NOMO-1 treated with dmso at 0.1 percent for 144 hours (cell line): ENCODE data around the gene RPGRIP1.
"Not testable (repeated sequence)": the region's sequence is repeated elsewhere in the genome, so short reads cannot be mapped to it uniquely, and the experiment has no call there.

Experiments
- DNase-seq: peaks from one replicate; lab custom pipeline; 2025; ENCODE audit not compliant: unreplicated experiment; lab: John Stamatoyannopoulos, UW

Gene RPGRIP1

DNA sequence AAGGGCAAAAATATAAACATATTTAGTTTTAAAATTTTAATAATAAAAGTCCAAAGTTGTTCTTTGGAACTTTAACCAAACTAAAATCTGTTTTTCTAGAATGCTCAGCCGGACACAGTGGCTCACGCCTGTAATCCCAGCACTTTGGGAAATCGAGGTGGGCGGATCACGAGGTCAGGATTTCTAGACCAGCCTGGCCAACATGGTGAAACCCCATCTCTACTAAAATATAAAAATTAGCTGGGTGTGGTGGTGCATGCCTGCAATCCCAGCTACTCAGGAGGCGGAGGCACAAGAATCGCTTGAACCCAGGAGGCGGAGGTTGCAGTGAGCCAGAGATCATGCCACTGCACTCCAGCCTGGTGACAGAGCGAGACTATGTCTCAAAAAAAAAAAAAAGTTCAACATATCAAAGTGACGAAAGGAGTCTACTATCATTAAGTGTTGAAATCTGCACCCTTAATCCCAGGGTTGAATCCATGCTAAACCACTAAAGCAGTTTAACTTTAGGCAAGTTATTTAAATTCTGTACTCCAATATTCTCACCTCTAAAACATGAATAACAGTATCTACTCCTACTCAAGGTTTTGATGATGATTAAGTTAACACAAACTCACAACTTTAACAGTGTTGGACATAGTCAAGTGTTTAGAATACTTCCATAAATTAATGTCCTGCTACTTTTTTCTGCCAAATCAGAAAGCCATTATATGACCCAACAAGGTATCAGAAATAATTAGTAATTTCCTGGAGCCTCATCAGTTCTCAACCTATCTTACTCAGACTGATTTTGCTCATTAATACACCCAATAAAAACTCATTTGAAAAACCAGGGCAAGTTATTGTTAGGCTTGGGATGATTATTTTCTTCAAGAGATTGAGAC, 21.6 kb upstream of the RPGRIP1 start:
- no peak for DNase-seq

DNA sequence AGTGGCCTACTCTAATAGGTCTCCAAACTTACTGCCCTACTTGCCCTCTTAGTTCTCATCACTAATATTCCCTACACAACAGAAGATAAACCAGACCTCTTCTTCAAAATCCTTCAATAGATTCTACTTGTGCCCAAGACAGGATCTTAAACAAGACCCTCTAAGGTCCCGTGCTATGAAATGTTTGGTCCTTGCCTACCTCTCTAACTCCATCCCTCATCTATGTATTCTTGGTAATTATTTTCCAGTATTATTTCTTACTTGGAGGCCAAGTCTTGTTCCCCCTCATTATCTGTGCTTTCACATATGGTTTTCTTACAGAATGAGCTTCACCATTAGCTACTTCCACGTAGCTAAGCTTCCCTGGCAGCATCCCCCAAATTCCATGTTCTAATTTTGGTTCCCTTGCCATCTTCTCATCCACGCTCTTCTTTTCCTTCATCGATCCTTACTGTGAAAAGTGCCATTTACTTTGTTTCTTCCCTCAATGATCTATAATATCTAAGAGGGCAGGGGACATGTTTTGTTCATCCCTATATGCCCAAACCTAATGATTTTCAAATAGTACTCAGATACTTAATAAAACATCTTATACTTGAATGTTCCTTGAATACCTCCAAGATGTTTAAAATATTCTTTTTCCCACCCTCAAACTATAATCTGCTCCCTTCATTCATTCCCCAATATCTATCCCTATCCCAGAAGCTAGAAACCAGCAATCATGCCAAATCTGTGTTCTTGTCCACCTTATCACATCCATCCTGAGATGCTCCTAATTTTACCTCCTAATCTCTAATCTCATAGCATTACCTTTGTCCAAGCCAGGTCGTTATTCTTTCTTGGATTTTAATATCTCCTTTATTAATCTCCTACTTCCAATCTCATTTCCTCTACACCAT, 20.7 kb upstream of the RPGRIP1 start:
- DNase-seq, result no peak

DNA sequence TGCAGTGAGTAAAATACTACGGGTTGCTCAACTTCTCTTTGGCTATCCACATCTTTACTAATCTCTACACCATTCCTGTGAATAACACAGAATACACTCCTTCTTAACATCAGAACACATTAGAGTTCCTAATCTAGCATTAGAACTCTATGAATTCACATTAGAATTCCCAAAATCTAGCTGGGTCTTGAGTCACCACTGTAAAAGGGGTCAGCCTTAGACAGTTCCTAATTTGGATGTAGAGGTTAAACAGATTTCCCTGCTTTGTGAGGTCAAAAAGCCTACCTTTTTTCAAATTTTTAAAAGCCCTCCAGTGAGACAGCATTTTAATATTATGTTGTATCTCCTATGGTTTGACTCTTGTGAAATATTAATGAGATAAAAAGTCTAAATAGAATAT, 18.1 kb upstream of the RPGRIP1 start:
- DNase-seq, result no peak

DNA sequence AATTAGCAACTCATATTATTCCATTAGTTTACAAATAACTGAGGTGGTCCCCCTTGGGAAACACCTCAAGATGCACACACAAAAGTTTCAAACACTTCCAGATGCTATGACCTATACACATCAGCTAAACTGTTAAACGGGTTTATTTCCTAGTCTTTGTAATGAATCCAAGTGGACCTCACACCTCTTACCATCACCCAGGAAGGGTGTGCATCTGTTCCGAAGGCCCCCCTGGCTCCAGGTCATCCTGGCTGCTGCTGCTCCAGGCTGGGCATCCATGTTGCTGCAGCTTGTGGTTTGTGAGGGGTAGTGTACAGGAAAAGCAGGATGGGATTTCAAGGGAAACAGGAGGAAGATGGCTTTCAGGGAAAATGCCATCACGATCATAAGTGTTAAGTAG, 17.5 kb upstream of the RPGRIP1 start:
- DNase-seq, result no peak

DNA sequence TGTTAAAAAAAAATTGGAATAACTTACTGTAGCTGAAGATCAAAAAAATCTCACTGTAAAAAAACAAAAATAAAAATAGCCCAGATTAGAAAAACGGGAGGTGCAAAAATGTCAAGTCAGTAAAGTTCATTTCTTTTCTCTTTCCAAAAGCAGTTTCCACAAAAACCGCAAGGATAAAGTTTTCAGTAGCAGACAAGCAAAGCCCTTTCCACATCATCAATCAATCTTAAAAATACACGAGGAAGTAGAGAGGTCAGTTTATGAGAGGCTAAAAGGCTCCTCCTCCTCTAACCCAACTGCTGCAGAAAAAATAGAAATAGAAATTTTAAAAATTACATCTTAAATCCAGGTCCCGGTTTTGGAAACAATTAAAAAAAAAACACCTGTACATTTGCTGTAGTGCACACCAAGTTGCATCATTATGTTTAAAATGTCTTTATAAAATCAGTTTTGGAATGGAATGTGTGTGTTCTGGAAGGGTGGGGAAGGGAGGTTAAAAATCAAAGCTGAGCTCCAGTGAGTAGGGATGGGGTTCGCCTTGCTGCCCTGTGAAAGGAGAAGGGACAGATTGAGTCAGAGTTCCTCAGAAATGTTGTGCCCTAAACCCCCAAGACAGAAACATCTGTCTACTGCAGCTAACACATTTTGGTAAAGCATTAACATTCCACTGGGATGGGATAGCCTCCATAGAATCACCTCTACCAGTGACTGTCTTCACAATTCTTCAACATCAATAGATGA, 16.4 kb upstream of the RPGRIP1 start:
- peak; percentile 77 for DNase-seq

DNA sequence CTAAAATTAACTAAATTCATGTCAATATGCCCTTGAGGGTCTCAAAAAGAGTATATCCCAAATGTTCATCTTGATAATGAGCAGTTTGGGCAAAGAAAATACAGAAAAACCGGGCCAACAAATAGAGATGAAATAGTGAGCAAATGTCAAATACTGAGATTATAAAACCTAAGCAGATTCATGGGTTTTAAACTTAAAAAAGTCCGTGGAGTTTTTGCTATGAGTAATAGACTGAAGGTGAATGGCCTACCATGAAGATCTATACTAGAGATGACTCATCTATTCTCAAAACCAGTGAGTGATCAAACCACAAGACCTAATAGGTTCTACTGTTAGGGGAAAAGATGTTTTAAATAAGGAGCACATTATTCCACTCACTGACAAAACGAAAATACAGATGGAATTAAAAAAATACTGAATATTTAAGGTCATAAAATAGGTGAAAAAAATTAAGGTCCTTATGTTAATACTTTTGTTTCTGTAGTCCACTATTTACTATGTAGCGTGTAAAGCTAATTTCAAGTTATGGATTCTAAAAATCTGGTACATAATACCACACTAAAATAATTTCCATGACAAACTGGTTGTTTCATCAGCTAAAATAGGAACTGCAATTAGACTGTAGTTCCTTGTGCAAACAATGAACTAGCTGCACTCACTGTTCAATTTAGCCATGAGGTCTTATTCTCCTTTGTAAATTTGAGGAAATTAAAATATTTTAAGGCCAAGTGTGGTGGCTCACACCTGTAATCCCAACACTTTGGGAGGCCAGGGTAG, 15.7 kb upstream of the RPGRIP1 start:
- DNase-seq, result no peak

- DNase-seq, result no peak
Observed at GRCh38 chr14:21267431-21267845, 12.4 kb upstream of the RPGRIP1 start.

DNA sequence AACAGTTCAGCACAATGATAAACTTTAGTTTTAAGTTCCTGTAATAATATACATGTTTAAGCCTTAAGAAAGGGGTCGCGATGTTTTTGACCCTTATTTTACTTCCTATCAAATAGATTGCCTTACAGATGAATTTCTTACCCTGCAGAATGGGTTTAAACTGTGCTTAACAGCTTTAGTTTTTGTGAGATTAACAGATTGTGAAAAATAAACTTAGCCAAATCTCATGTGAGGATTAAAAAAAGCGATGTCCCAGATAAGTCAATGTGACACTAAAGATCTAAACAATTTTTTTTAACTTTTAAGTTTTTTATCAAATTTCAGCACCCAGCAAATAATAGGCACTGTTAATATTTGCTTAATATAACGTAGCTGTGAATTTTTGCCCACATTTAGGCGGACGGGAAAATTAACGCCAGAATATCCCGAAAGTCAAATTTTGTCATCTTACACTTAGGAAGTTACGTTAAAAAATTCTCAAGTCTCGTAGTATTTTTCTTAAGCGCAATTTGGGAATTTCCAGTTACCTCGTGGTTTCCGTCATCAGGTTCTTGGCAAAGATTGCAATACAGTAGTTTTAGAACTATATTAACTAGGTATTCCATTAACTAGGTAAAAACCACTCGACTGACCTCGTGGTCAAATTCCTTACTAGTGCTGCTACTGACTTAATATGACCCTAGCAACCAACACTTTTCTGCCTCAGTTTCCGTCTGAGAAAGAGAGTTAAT, 11.8 kb upstream of the RPGRIP1 start:
- DNase-seq, result no peak

DNA sequence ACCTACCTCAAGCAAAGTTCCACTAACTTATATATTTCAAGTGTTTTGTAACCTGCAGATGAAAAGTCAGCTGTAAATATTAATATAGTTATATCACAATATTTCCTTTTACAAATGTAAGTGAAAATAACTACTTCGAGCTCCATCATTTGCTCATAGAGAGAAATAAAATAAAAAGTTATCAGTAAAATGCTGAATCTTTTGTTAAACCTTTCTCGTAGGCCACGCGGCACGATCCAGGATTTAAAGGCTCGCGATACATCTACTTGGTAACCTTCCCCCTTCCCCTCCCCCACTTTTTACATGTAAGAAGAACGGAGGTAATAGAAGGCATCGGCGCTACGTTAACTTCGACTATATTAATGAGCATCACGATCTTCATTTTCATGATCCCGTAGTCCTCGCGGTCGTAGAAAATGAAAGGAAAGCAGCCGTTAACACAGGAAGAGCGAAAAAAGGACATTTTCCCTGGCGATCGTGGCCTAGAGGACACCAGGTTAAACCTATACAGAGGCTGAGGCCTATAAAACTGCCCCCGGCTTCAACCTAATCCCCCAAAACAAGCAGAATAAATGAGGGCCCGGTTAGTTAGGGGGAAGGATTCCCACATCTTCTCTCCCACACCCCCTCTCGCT, 11.1 kb upstream of the RPGRIP1 start:
- DNase-seq, result no peak

- DNase-seq, result peak; percentile 100
Observed at GRCh38 chr14:21269252-21270046, 10.4 kb upstream of the RPGRIP1 start, which contains the start of gene HNRNPC. HNRNPC (minus strand) TSS chr14:21269442; CDS start chr14:21234193, 35,249 bp downstream.

GRCh38 chr14:21272661-21273060, 7.2 kb upstream of the RPGRIP1 start:
- not testable (repeated sequence) for DNase-seq

DNA sequence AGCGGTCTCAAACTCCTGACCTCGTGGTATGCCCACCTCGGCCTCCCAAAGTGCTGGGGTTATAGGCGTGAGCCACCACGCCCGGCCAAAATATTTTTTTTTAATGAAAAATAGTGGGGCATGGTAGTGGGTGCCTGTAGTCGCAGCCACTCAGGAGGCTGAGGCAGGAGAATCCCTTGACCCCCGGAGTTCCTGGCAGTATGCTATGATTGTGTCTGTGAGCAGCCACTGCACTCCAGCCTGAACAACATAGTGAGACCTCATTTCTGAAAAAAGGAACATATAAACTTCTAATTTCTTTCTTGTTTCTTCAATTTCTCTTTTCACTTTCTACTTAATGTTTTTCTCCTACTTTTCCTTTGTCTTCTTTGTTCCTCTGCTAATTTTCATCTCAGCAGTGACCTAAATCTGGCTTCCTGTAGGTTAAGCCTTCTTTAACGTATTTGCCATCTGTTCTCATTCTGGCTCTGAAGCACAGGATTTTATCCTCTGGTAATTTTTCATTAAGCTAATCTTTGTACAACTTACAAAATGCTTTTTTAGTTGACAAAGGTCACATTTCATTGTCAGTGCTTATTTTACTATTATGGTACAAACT, 4.5 kb upstream of the RPGRIP1 start:
- no peak for DNase-seq

GRCh38 chr14:21278632-21279031, 1.3 kb upstream of the RPGRIP1 start:
- no peak for DNase-seq

GRCh38 chr14:21281917-21282316, 2.0 kb downstream of the RPGRIP1 start:
- DNase-seq, result not testable (repeated sequence)

DNA sequence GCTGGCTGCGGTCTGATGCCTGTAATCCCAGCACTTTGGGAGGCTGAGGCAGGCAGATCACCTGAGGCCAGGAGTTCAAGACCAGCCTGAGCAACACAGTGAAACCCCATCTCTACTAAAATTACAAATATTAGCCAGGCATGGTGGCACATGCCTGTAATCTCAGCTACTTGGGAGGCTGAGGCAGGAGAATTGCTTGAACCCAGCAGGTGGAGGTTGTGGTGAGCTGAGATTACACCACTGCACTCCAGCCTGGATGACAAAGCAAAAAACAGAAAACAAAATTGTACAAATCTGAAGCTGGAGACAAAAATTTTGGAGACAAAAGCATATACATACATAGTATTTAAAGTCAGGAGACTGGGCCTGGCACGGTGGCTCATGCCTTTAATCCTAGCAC, 6.6 kb downstream of the RPGRIP1 start:
- not testable (repeated sequence) for DNase-seq

DNA sequence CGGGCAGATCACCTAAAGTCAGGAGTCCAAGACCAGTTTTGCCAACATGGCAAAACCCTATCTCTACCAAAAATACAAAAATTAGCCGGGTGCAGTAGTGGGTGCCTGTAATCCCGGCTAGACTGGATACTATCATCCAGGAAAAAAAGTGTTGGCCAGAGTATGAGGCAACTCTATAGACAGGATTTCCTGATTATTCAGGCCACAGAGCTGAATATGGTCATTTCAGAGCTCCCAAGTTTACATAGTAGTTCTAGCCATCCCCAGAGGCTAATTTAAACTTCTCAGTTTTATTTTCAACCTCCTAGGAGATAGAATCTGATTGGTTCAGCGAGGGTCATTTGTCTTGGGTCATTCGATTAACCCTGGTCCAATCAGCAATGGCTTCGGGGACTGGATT, 7.3 kb downstream of the RPGRIP1 start:
- no peak for DNase-seq

DNA sequence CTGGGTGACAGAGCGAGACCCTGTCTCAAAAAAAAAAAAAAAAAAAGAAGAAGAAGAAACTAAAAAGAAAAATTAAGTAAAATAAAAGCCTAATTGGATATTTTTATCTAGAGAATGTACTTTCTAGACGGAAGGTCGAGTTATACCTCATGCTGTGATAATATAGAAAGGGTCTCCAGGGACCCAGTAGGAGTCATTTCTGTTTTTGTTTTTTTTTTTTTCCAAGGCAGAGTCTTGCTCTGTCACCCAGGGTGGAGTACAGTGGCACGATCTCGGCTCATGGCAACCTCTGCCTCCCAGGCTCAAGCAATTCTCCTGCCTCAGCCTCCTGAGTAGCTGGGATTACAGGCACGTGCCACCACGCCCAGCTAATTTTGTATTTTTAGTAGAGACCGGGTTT, 14.1 kb downstream of the RPGRIP1 start:
- not testable (repeated sequence) for DNase-seq

DNA sequence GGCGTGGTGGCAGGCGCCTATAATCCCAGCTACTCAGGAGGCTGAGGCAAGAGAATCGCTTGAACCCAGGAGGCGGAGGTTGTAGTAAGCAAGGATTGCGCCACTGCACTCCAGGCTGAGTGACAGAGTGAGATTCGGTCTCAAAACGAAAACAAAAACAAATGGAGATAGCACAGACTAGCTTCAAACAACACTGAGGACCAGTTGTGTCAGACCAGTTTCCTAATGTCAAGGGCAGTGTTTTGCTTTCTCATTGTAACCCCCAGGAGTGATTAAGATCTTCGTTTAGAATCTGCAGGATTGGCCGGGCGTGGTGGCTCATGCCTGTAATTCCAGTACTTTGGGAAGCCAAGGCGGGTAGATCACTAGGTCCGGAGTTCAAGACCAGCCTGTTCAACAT, 18.5 kb downstream of the RPGRIP1 start:
- DNase-seq, result no peak
